OCI-LY1 (cell line): ENCODE data around the gene IGF1.

Experiments
- H2AFZ ChIP-seq: fragments of 200-600 bp; sonication (generic), shearing (Covaris generic); 2 replicates; pipeline ENCODE4 v1.6.0; 2014; ENCODE audit warnings: antibody characterized with exemption, mild to moderate bottlenecking, low read length
- H3F3A ChIP-seq: fragments of 200-600 bp; sonication (generic), shearing (Covaris generic); 2 replicates; pipeline ENCODE4 v1.6.0; 2014; ENCODE audit warnings: mild to moderate bottlenecking, antibody characterized with exemption, low read length, moderate library complexity; ENCODE audit not compliant: insufficient read depth
- H3K27ac ChIP-seq: fragments of 200-600 bp; sonication (generic); 2 replicates; pipeline ENCODE4 v1.5.1; 2014; ENCODE audit warnings: low read length, mixed run types, mild to moderate bottlenecking, low read depth; ENCODE audit not compliant: poor library complexity, severe bottlenecking
- H3K27me3 ChIP-seq: fragments of 200-600 bp; sonication (generic); 2 replicates; pipeline ENCODE4 v1.6.0; 2014; ENCODE audit warnings: antibody characterized with exemption, mild to moderate bottlenecking, low read length, moderate library complexity; ENCODE audit not compliant: insufficient read depth
- H3K36me3 ChIP-seq: fragments of 200-600 bp; sonication (generic); 2 replicates; pipeline ENCODE4 v1.6.1; 2014; ENCODE audit warnings: mild to moderate bottlenecking, antibody characterized with exemption, low read length, moderate library complexity, mixed read lengths; ENCODE audit not compliant: insufficient read depth
- H3K4me1 ChIP-seq: fragments of 200-600 bp; sonication (generic); 2 replicates; pipeline ENCODE4 v1.5.1; 2014; ENCODE audit warnings: mild to moderate bottlenecking, low read length, moderate library complexity; ENCODE audit not compliant: insufficient read depth, severe bottlenecking
- H3K4me2 ChIP-seq: fragments of 200-600 bp; sonication (generic), shearing (Covaris generic); 2 replicates; pipeline ENCODE4 v1.6.1; 2014; ENCODE audit warnings: low read length
- H3K4me3 ChIP-seq: fragments of 200-600 bp; sonication (generic); 2 replicates; pipeline ENCODE4 v1.5.1; 2014; ENCODE audit warnings: low read length, low read depth, mild to moderate bottlenecking, mixed read lengths; ENCODE audit not compliant: poor library complexity, severe bottlenecking
- H3K79me2 ChIP-seq: fragments of 200-600 bp; shearing (Covaris generic); 2 replicates; pipeline ENCODE4 v1.6.1; 2016; ENCODE audit warnings: mixed run types, low read length, mixed read lengths; ENCODE audit not compliant: insufficient read depth
- H3K9ac ChIP-seq: fragments of 200-600 bp; sonication (generic), shearing (Covaris generic); 2 replicates; pipeline ENCODE4 v1.6.1; 2014; ENCODE audit warnings: mild to moderate bottlenecking, low read length, mixed read lengths
- H3K9me2 ChIP-seq: fragments of 200-600 bp; sonication (generic), shearing (Covaris generic); 2 replicates; pipeline ENCODE4 v1.6.1; 2014; ENCODE audit warnings: low read depth, mild to moderate bottlenecking, low read length, mixed read lengths
- H3K9me3 ChIP-seq: fragments of 200-600 bp; shearing (Covaris generic); 2 replicates; pipeline ENCODE4 v1.6.1; 2014; ENCODE audit warnings: low read length, mixed read lengths
- H4K20me1 ChIP-seq: fragments of 200-600 bp; sonication (generic), shearing (Covaris generic); 2 replicates; pipeline ENCODE4 v1.6.0; 2016; ENCODE audit warnings: mild to moderate bottlenecking, low read length; ENCODE audit not compliant: insufficient read depth
- EZH2 ChIP-seq: fragments of 200-600 bp; sonication (generic), shearing (Covaris generic); IDR thresholded peaks from 2 replicates; pipeline ENCODE4 v1.8.0; 2017; ENCODE audit warnings: borderline replicate concordance, mixed run types, mild to moderate bottlenecking, antibody characterized with exemption, low read length, moderate library complexity, mixed read lengths
- TF ChIP-seq, protein P1 (sequence below): fragments of 200-600 bp; sonication (generic), shearing (Covaris generic); IDR thresholded peaks from 2 replicates; pipeline ENCODE4 v1.5.1; 2017; ENCODE audit warnings: mild to moderate bottlenecking, antibody characterized with exemption, low read length, moderate library complexity, mixed read lengths

Gene IGF1

GRCh38 chr12:102415515-102415914 lies 64.8 kb downstream of the IGF1 start:
- no peaks in the 10 kb centered on the region for H3K36me3 ChIP-seq
- H3K4me1 ChIP-seq: no peaks in the 10 kb centered on the region
- no peak overlapping the region for H3K9ac ChIP-seq
- H4K20me1 ChIP-seq: no peaks in the 10 kb centered on the region
- no peak overlapping the region for H3K4me2 ChIP-seq
- no peaks in the 10 kb centered on the region for H3K9me3 ChIP-seq
- no peaks in the 10 kb centered on the region for H3K27me3 ChIP-seq
- no peaks in the 10 kb centered on the region for H3K79me2 ChIP-seq
- TF ChIP-seq, protein P1, sequence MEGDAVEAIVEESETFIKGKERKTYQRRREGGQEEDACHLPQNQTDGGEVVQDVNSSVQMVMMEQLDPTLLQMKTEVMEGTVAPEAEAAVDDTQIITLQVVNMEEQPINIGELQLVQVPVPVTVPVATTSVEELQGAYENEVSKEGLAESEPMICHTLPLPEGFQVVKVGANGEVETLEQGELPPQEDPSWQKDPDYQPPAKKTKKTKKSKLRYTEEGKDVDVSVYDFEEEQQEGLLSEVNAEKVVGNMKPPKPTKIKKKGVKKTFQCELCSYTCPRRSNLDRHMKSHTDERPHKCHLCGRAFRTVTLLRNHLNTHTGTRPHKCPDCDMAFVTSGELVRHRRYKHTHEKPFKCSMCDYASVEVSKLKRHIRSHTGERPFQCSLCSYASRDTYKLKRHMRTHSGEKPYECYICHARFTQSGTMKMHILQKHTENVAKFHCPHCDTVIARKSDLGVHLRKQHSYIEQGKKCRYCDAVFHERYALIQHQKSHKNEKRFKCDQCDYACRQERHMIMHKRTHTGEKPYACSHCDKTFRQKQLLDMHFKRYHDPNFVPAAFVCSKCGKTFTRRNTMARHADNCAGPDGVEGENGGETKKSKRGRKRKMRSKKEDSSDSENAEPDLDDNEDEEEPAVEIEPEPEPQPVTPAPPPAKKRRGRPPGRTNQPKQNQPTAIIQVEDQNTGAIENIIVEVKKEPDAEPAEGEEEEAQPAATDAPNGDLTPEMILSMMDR: no peak
- TF ChIP-seq EZH2: no peak
- H3K27ac ChIP-seq: no peak overlapping the region
- no peak overlapping the region for H2AFZ ChIP-seq
- no peaks in the 10 kb centered on the region for H3K9me2 ChIP-seq
- H3F3A ChIP-seq: no peaks in the 10 kb centered on the region
- H3K4me3 ChIP-seq: no peak overlapping the region

GRCh38 chr12:102413396-102413795 lies 67.0 kb downstream of the IGF1 start:
- Histone ChIP-seq H2AFZ (no peak overlapping the region), H3K79me2 (no peaks in the 10 kb centered on the region), H3K4me2 (no peak overlapping the region), H3K9me3 (no peaks in the 10 kb centered on the region), H4K20me1 (no peaks in the 10 kb centered on the region), H3F3A (no peaks in the 10 kb centered on the region), H3K4me1 (no peaks in the 10 kb centered on the region), H3K36me3 (no peaks in the 10 kb centered on the region), H3K4me3 (no peak overlapping the region), H3K9me2 (no peaks in the 10 kb centered on the region), H3K27me3 (no peaks in the 10 kb centered on the region), H3K9ac (no peak overlapping the region), H3K27ac (no peak overlapping the region)
- TF ChIP-seq, protein P1: no peak
- no peak for TF ChIP-seq EZH2

- TF ChIP-seq, protein P1: no peak
- TF ChIP-seq EZH2: no peak
- Histone ChIP-seq H3K9me2 (no peaks in the 10 kb centered on the region), H4K20me1 (no peaks in the 10 kb centered on the region), H3K4me1 (no peaks in the 10 kb centered on the region), H3K79me2 (no peaks in the 10 kb centered on the region), H3F3A (no peaks in the 10 kb centered on the region), H3K27me3 (0 out of 2 replicates have a peak, but pooled peaks cover 4% of the 10 kb centered on the region), H3K36me3 (no peaks in the 10 kb centered on the region), H3K9me3 (no peaks in the 10 kb centered on the region), H2AFZ (no peak overlapping the region), H3K4me2 (no peak overlapping the region), H3K27ac (no peak overlapping the region), H3K4me3 (no peak overlapping the region), H3K9ac (no peak overlapping the region)
Measured at GRCh38 chr12:102410511-102410910, 69.9 kb downstream of the IGF1 start.
